HepG2 (cell line): ENCODE measurements around the gene DOK4. TPM values are rescaled to one million over a fixed set of nuclear protein-coding genes. Genes with fewer than 3 reads are reported as not detected.

Experiments used
- ADNP ChIP-seq: sonication (generic); formaldehyde crosslinking; IDR thresholded peaks from 2 replicates; pipeline ENCODE4 v1.4.0; 2020; ENCODE audit warnings: missing genetic modification reagents
- FOXM1 ChIP-seq: sonication (generic); formaldehyde crosslinking; IDR thresholded peaks from 2 replicates; pipeline ENCODE4 v1.5.0; 2020; ENCODE audit warnings: missing genetic modification reagents
- IKZF1 ChIP-seq: fragments of 450-650 bp; IDR thresholded peaks from 2 replicates; pipeline ENCODE4 v1.7.1; 2016
- JDP2 ChIP-seq: sonication (generic); formaldehyde crosslinking; IDR thresholded peaks from 2 replicates; pipeline ENCODE4 v1.8.1; 2022; ENCODE audit warnings: missing genetic modification reagents, borderline replicate concordance
- MAFK ChIP-seq, 2 experiments: IDR thresholded peaks in 1 of 2; conservative IDR thresholded peaks in 1 of 2; 2 replicates each; pipeline ENCODE4 v1.6.1; 2011; ENCODE audit warnings: improper control_type of control experiment in 2 of 2, low read length in 2 of 2
- MIER2 ChIP-seq: IDR thresholded peaks from 2 replicates; pipeline ENCODE4 v1.6.1; 2016; ENCODE audit warnings: missing biosample characterization, missing genetic modification reagents
- NR2F6 ChIP-seq, 2 experiments: IDR thresholded peaks; 2 replicates each; pipeline ENCODE4 v1.6.1; 2016; ENCODE audit warnings: antibody characterized with exemption in 1 of 2, mild to moderate bottlenecking in 1 of 2
- RAD21 ChIP-seq: fragments of 450-650 bp; formaldehyde crosslinking; IDR thresholded peaks from 2 replicates; pipeline ENCODE4 v1.5.0; 2020; ENCODE audit warnings: mild to moderate bottlenecking
- ZBTB37 ChIP-seq: sonication (generic); formaldehyde crosslinking; IDR thresholded peaks from 2 replicates; pipeline ENCODE4 v1.4.0; 2020; ENCODE audit warnings: mild to moderate bottlenecking, missing genetic modification reagents
- ZBTB8A ChIP-seq: sonication (generic); formaldehyde crosslinking; IDR thresholded peaks from 2 replicates; pipeline ENCODE4 v1.4.0; 2020; ENCODE audit warnings: mild to moderate bottlenecking, low read depth, missing genetic modification reagents, borderline replicate concordance
- ZNF12 ChIP-seq: sonication (generic); formaldehyde crosslinking; IDR thresholded peaks from 2 replicates; pipeline ENCODE4 v1.5.0; 2020; ENCODE audit warnings: missing genetic modification reagents
- ZNF484 ChIP-seq: sonication (generic); formaldehyde crosslinking; IDR thresholded peaks from 2 replicates; pipeline ENCODE4 v1.5.1; 2020; ENCODE audit warnings: mild to moderate bottlenecking, low read depth, missing genetic modification reagents, borderline replicate concordance
- ZNF614 ChIP-seq: IDR thresholded peaks from 2 replicates; pipeline ENCODE4 v1.6.1; 2018; ENCODE audit warnings: missing biosample characterization, missing genetic modification reagents, inconsistent platforms, borderline replicate concordance
- ZNF616 ChIP-seq: sonication (generic); formaldehyde crosslinking; IDR thresholded peaks from 2 replicates; pipeline ENCODE4 v1.5.0; 2020; ENCODE audit warnings: low read depth, mild to moderate bottlenecking, missing genetic modification reagents
- ZNF660 ChIP-seq: sonication (generic); formaldehyde crosslinking; IDR thresholded peaks from 2 replicates; pipeline ENCODE4 v1.5.1; 2020; ENCODE audit warnings: mild to moderate bottlenecking, low read depth, missing genetic modification reagents, borderline replicate concordance
- ZNF674 ChIP-seq: sonication (generic); formaldehyde crosslinking; IDR thresholded peaks from 2 replicates; pipeline ENCODE4 v1.5.0; 2020; ENCODE audit warnings: low read depth, mild to moderate bottlenecking, missing genetic modification reagents
- ZNF775 ChIP-seq: sonication (generic); formaldehyde crosslinking; IDR thresholded peaks from 2 replicates; pipeline ENCODE4 v1.4.0; 2020; ENCODE audit warnings: missing genetic modification reagents, mild to moderate bottlenecking, moderate library complexity, borderline replicate concordance
- polyA plus RNA-seq, 8 experiments: library from polyadenylated mRNA; depleted of rRNA in 3 of 8; stranded (reverse) in 7 of 8; unstranded in 1 of 8; fragments of >200 nt; fragmentation: Illumina TruSeq in 4 of 8; extraction: Trizol in 4 of 8; gene quantifications; 2 replicates each; pipeline versions ENCODE4 v1.2.1 to v1.2.3, GENCODE V29; 2011 to 2016; ENCODE audit warnings: low read depth in 4 of 8, missing spikeins in 1 of 8, mixed read lengths in 1 of 8; ENCODE audit not compliant: insufficient read depth in 1 of 8
- total RNA-seq, 5 experiments: library from RNA; depleted of rRNA; stranded (reverse); fragments of >200 nt; fragmentation: Illumina TruSeq; extraction: Trizol; gene quantifications; 2 replicates each; pipeline ENCODE4 v1.2.3, GENCODE V29; 2016; ENCODE audit warnings: low read depth in 1 of 5
- TF ChIP-seq, protein P1 (sequence below): sonication (generic); formaldehyde crosslinking; IDR thresholded peaks from 2 replicates; pipeline ENCODE4 v1.9.0; 2021; ENCODE audit warnings: mild to moderate bottlenecking, missing genetic modification reagents

DOK4 gene
- total and polyA plus RNA-seq, 2 of the 13 experiments (the other 11 are each of a cell fraction or from before 2014, with no cell fraction given), result 52.7 to 70.0 TPM

GRCh38 chr16:57447186-57447962 lies 38.9 kb downstream of the DOK4 start, which contains the start of the genes CIAPIN1 and COQ9 (continued):
- TF ChIP-seq ZNF484 (CRISPR knock-in tag), result peak; percentile 90; the same call in 1 of the 2 replicates
- TF ChIP-seq MAFK (conservative IDR thresholded peaks at IDR 0.05 in 1 of 2, IDR thresholded peaks at IDR 0.05 in 1 of 2; ENCODE audit: low read length in 2 of 2), result no peak
- TF ChIP-seq ZBTB8A (CRISPR knock-in tag), result peak; percentile 85; the same call in 1 of the 2 replicates
- no peak for TF ChIP-seq IKZF1
- TF ChIP-seq ZBTB37 (CRISPR knock-in tag), result no peak
- TF ChIP-seq ZNF614 (CRISPR knock-in tag), result peak; percentile 84; the same call in 1 of the 2 replicates
- peak; percentile 56; the same call in 1 of the 2 replicates for TF ChIP-seq ADNP (CRISPR knock-in tag)
- peak; percentile 93 for TF ChIP-seq ZNF775
- no peak for TF ChIP-seq NR2F6 (IDR thresholded peaks at IDR 0.05)
- TF ChIP-seq NR2F6 (CRISPR knock-in tag; IDR thresholded peaks at IDR 0.05), result peak; percentile 49; the same call in 1 of the 2 replicates
- TF ChIP-seq, protein P1, sequence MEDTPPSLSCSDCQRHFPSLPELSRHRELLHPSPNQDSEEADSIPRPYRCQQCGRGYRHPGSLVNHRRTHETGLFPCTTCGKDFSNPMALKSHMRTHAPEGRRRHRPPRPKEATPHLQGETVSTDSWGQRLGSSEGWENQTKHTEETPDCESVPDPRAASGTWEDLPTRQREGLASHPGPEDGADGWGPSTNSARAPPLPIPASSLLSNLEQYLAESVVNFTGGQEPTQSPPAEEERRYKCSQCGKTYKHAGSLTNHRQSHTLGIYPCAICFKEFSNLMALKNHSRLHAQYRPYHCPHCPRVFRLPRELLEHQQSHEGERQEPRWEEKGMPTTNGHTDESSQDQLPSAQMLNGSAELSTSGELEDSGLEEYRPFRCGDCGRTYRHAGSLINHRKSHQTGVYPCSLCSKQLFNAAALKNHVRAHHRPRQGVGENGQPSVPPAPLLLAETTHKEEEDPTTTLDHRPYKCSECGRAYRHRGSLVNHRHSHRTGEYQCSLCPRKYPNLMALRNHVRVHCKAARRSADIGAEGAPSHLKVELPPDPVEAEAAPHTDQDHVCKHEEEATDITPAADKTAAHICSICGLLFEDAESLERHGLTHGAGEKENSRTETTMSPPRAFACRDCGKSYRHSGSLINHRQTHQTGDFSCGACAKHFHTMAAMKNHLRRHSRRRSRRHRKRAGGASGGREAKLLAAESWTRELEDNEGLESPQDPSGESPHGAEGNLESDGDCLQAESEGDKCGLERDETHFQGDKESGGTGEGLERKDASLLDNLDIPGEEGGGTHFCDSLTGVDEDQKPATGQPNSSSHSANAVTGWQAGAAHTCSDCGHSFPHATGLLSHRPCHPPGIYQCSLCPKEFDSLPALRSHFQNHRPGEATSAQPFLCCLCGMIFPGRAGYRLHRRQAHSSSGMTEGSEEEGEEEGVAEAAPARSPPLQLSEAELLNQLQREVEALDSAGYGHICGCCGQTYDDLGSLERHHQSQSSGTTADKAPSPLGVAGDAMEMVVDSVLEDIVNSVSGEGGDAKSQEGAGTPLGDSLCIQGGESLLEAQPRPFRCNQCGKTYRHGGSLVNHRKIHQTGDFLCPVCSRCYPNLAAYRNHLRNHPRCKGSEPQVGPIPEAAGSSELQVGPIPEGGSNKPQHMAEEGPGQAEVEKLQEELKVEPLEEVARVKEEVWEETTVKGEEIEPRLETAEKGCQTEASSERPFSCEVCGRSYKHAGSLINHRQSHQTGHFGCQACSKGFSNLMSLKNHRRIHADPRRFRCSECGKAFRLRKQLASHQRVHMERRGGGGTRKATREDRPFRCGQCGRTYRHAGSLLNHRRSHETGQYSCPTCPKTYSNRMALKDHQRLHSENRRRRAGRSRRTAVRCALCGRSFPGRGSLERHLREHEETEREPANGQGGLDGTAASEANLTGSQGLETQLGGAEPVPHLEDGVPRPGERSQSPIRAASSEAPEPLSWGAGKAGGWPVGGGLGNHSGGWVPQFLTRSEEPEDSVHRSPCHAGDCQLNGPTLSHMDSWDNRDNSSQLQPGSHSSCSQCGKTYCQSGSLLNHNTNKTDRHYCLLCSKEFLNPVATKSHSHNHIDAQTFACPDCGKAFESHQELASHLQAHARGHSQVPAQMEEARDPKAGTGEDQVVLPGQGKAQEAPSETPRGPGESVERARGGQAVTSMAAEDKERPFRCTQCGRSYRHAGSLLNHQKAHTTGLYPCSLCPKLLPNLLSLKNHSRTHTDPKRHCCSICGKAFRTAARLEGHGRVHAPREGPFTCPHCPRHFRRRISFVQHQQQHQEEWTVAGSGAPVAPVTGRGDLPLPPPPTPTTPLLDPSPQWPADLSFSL (CRISPR knock-in tag), result no peak
- TF ChIP-seq JDP2, result 0 out of 2 replicates have a peak, but pooled peaks have one; percentile 21
- peak; percentile 79; the same call in 1 of the 2 replicates for TF ChIP-seq ZNF616
- peak; percentile 63; the same call in 1 of the 2 replicates for TF ChIP-seq RAD21 (CRISPR knock-in tag)
- TF ChIP-seq MIER2 (CRISPR knock-in tag), result 0 out of 2 replicates have a peak, but pooled peaks have one; percentile 70
- no peak for TF ChIP-seq ZNF674 (CRISPR knock-in tag)
- no peak for TF ChIP-seq FOXM1 (CRISPR knock-in tag)
- no peak for TF ChIP-seq ZNF660 (CRISPR knock-in tag)
- peak; percentile 55; the same call in 1 of the 2 replicates for TF ChIP-seq ZNF12
